Activated gamma-delta T cell treated with Interleukin-2 at 50 U/mL for 16 hours (primary cell): Measurements from ENCODE around the gene FERMT3.
"Not testable (repeated sequence)": the region's sequence is repeated elsewhere in the genome, so short reads cannot be mapped to it uniquely, and the experiment has no call there.

Experiments used
- DNase-seq: peaks from one replicate; pipeline ENCODE4 v3.0.0-alpha.2; 2020

The FERMT3 gene

GRCh38 chr11:64206457-64207255 lies at the start of gene FERMT3:
Gene FERMT3, plus strand, starts transcription at chr11:64206721. Its CDS starts 644 bp downstream, at chr11:64207365.
- peak; percentile 66 for DNase-seq

DNA sequence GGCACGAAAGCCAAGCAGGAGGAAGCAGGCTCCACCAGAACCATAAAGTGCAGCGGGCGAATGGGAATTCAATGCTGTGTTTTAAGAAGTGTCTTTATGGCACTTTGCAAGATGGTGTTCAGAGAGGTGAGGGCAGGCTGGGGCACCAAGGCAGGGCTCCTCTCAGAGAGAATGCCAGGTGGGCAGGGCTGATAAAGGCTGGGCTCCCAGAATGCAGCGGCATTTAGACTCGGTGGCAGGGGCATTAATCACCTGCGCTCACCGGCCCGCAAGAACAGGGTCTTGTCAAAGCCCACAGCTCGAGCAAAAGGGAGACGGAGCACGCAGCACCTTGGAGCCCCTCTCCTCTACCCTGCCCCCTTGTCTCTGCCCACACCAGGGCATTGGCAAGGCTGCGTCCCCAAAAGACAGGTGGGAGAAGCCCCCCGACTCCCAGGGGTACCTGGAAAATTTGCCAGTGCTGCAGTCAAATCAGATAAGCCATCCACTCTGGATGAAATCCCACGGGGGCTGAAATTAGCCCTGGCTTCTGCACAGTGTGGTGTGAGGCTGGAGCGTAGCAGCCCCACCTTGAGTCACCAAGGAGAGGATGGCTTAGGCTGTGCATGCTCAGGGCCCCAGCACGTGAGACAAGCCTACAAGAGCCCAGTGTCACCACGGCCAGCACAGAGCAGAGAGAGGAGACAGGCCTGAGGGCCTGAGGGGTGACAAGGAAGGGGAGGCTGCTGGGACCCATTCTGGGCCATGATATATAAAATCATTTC lies 48.7 kb upstream of the FERMT3 start:
- DNase-seq, result no peak

- no peak for DNase-seq
Measured at GRCh38 chr11:64161037-64161436, 45.5 kb upstream of the FERMT3 start.

GRCh38 chr11:64162769-64163168 lies 43.8 kb upstream of the FERMT3 start:
- DNase-seq, result not testable (repeated sequence)

DNA sequence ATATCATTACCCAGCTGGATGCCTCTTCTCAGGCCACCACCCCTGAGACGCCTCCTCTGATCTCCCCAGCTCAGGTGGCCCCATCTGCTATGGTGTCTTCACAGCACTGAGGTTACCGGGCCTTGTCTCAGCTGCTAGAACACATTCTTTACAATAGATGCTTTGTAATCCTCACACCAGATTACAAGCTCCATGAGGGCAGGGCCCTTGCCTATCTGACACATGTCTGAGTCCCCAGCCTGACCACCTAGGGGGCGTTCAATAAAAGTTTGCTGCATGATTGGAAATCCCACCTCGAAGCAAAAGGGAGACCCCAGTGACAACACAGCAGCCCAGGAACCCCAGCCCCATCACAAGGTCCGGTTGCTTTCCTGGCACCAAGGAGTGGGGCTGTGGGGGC lies 42.6 kb upstream of the FERMT3 start:
- DNase-seq, result no peak

DNA sequence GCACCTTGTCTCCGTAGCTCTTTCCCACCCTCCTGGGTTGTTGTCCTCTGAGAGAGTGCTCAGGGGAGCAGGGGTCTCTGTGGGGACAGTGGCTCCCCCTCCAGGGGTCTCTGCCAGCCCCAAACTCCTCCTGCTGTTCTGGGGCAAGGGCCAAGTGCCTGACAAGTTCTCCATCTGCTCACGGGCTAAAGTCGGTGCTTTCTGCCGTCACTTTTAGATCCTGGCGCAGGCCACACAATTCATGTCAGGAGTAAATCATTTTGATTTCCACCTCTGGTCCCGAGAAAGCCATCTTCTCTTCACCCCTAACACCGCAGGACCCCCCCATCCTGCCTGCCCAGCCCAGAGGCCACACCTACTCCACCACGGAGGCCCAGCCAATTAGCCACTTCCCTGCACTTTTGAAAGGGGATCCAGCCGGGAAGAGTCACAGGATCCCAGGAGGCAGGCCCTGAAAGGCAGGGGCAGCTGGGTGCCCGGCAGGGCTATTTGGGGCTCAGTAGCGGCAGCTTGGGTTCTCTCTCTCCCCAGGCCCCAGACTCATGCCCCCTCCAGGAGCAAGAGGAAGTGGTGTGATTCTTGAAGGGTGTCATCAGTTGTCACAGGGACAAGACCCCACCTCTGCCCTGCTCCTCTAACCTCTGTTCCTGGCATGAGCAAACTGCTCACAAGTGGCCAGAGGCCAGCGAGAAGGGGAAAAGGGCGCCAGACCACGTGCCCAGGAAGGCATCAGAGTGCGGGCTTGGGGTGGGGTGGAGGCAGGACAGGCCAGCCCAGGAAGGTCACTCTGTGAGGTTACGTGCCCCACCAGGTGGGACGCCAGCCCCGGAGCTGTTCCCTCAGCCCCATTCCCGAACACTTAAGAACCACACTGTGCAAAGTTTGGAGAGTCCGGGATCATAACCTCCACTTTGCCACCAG lies 41.9 kb upstream of the FERMT3 start:
- no peak for DNase-seq

DNA sequence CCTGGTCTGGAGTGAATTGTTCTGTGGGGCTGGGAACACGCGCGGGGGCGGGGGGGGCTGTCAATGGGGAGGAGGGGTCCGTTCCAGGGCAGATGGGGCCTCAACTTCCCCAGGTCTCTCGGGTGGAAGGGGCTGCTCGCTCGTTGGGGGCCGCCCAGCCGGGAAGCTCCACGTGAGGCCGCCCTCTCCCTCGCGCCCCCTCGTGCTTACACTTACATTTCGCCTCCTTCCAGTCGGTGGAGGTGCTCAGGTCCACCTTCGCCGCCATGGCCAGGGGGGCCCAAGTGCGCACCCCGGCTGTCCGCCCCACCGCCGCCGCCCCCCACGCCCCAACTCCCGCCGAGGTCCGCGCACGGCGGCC lies 41.1 kb upstream of the FERMT3 start:
- no peak for DNase-seq

- peak; percentile 62 for DNase-seq
Measured at GRCh38 chr11:64165842-64166635, 40.5 kb upstream of the FERMT3 start, which contains the start of gene MACROD1. Gene MACROD1, minus strand, starts transcription at chr11:64166113. Its CDS starts 119 bp downstream, at chr11:64165994.

- no peak for DNase-seq
Measured at GRCh38 chr11:64170419-64170818, 36.1 kb upstream of the FERMT3 start.

DNA sequence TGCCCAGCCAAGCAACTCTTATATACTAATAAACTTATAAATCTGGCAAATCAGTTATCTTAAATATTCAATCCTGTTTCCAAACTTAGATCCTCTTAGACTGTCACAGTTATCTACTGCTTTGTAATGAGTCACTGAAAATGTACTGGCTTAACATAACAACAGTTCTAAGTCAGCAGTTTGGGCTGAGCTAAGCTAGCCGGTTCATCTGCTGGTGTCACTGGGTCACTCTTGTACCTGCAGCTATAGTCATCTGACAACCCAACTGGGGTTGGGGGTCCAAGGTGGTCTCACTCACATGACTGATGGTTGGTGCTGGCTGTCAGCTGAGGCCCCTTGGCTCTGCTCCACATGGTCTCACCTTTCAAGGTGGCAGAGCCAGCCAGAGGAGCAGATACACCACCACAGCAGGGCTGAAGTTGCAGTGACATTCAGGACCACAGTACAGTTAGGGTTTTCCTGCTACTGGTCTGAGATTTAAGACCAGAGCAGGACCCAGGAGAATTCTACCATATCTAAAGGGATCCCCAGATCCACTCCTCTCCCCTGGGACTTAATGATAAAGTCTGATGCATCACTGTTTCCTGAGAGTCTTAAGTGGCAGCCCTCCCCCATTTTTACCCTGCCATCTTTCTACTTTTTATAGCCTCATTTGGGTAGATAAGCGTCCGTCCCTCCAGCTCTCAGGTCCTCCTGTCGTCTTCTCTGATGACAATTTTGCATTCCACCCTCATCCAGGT lies 32.7 kb upstream of the FERMT3 start:
- no peak for DNase-seq

- DNase-seq, result no peak
Measured at GRCh38 chr11:64176751-64177150, 29.8 kb upstream of the FERMT3 start.

DNA sequence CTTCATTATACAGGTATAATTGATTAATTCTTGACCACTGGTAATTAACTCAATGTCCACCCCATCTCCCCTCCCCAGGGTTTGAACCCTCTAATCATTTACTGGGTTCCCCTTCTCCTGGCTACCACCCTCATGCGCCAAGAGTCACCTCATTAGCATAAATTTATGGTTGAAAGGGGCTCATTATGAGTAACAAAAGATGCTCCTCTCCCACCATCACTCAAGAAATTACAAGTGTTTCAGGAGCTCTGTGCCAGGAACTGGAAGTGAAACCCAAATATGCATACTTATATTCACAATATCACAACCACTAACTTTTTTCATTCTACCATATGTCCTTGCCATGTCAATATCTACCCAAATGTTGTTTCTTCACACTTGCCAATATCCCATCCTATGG lies 28.3 kb upstream of the FERMT3 start:
- no peak for DNase-seq

GRCh38 chr11:64178951-64179639 lies 27.4 kb upstream of the FERMT3 start:
- no peak for DNase-seq

DNA sequence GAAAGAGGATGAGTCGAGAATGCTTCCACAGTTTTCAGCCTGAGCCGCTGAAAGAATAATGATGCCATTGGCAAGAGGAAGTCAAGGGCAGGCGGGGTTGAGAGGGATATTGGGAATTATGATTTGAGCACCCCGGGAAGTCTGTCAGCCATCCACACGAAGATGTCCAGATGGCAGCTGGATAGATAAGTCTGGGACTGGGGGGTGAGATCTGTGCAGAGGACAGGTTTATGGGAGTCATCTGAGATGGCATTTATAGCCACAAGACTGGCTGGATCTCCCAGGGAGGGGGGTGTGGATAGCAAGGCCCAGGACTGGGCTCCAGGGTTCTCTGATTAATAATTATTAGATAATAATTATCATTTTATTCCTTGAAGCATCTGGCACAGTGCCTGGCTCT lies 25.6 kb upstream of the FERMT3 start:
- DNase-seq, result no peak

DNA sequence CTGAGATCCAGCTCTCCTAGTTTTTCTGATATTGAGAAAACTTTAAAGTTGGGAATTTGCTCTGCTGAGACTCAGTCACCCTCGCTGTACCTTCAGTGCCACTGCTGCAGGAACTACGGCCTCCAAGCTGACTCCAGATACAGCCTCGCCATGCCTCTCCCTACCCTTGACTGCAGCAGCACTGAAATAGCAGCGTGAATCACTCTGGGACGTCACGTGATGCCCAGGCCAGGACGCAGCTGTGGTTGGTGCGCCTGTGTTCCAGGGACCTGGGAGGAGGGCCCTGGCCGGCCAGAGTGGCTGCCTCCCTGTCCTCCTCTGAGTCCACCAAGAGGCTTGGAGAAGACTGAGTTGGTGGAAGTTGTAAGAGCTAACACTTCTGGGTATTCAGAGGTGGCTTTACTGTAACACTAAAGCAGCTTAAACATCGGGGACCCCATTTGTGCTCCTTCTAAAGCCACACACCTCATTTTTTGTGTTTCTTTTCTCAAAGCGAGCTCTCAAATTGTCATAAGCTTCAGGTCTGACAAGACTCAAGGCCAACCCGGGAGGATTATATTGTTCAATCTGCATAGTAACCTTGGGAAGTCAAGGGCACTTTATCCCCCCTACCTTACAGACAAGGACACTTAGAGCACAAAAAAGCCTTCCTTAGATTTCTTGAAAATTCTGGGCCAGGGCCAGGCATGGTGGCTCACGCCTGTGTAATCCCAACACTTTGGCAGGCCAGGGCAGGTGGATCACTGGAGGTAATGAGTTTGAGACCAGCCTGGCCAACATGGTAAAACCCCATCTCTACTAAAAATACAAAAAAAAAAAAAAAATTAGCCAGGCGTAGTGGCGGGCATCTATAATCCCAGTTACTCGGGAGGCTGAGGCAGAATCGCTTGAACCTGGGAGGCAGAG lies 24.8 kb upstream of the FERMT3 start:
- peak; percentile 16 for DNase-seq

DNA sequence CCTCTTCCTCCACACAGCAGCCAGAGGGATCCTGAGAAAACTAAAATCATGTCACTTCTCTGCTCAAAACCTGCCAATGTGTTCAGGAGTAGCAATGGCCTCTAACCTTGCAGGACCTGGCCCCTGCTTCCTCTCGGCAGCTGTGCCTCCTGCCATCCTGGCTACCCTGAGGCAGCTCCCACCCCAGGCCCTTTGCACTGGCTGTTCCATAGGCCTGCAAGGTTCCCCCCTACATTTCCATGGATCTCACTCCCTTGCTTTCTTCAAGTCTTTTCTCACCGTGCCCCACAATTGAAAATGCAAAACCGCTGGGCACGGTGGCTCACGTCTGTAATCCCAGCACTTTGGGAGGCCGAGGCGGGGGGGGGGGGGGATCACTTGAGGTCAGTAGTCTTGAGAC lies 22.6 kb upstream of the FERMT3 start:
- no peak for DNase-seq

- no peak for DNase-seq
Measured at GRCh38 chr11:64185175-64185692, 21.3 kb upstream of the FERMT3 start.

- DNase-seq, result peak; percentile 98
Measured at GRCh38 chr11:64185693-64186491, 20.6 kb upstream of the FERMT3 start, which contains the start of gene STIP1. Gene STIP1, plus strand, starts transcription at chr11:64186171. Its CDS starts 91 bp downstream, at chr11:64186262.
